ENCODE measurements around the gene CFAP299.
"Not testable (repeated sequence)": the region's sequence is repeated elsewhere in the genome, so short reads cannot be mapped to it uniquely, and the experiment has no call there.

Gene CFAP299

DNA sequence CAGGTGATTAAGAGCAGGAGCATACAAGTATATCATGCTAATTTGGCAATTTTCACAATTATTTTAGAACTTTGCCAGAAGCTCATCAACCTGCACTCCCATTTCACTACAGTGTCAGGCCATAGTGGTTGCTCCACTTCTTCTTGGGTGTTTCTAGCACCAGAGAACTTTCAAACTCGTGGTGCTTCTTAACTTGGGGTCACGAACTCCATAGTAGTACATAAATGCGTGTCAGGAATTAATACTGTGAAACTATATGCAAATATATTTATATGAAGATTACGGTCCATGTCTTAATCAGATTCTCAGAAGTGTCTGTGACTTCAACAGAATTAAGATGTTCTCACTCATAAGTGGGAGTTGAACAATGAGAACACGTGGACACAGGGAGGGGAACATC lies 440.6 kb downstream of the CFAP299 start:
- no peaks in the 10 kb centered on the region for H3K4me1 Mint-ChIP-seq
- no peak overlapping the region for H3K4me3 Mint-ChIP-seq
- H3K27ac Mint-ChIP-seq (ENCODE audit: low read depth), result no peak overlapping the region
- H3K9me3 Mint-ChIP-seq, result no peaks in the 10 kb centered on the region
- no peak for ATAC-seq (replicated peaks; ENCODE audit: extremely low read depth, poor library complexity, severe bottlenecking)
- H3K36me3 Mint-ChIP-seq (ENCODE audit: insufficient read depth), result no peaks in the 10 kb centered on the region
- peaks cover 12% of the 10 kb centered on the region for H3K27me3 Mint-ChIP-seq
- no peak for DNase-seq (ENCODE audit: low spot score in 2 of 2)

DNA sequence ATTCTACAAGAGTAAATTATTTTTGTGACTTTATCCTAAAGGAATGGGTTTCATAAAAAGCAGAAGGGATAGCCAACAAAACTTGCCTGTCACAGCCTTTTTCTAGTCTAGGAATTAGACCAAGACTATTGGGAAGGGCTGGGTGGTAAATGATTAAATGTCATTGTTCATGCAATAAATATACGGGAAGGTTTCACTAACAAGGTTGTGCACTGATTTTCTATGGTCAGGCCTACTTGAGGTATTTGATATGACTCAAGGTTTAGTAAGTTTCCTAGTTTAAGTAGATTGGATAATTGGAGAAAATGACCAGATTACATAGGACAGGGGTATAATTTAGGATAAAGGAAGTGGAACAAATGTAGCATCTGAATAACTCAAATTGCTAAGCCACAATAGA lies 445.9 kb downstream of the CFAP299 start:
- DNase-seq (ENCODE audit: low spot score in 2 of 2), result no peak
- Mint-ChIP-seq H3K4me1 (no peaks in the 10 kb centered on the region), H3K27ac (ENCODE audit: low read depth) (no peak overlapping the region), H3K27me3 (peaks cover 12% of the 10 kb centered on the region), H3K4me3 (no peak overlapping the region), H3K36me3 (ENCODE audit: insufficient read depth) (no peaks in the 10 kb centered on the region), H3K9me3 (no peaks in the 10 kb centered on the region)
- ATAC-seq (replicated peaks; ENCODE audit: extremely low read depth, poor library complexity, severe bottlenecking), result no peak

DNA sequence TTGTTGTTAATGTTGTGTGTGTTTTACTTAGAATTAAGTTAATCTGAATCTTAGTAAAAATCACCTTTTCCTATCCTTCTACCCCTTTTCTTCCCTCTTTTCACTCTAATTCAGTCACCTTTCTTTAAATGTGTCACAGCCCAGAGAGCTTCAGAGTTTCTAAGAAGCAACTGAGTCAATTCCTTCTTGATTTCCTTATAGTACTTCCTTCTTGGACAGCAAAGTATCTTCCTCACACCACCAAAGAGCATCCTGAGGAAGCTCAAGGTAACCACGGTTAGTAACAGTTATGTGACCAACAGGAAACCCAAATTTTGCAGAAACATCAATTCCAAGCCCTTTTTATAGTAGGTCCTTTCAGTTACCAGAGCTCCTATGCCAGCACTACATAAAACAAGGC lies 451.8 kb downstream of the CFAP299 start:
- Mint-ChIP-seq H3K4me3 (no peak overlapping the region), H3K27ac (ENCODE audit: low read depth) (no peak overlapping the region), H3K9me3 (no peaks in the 10 kb centered on the region), H3K36me3 (ENCODE audit: insufficient read depth) (no peaks in the 10 kb centered on the region), H3K27me3 (no peaks in the 10 kb centered on the region), H3K4me1 (no peaks in the 10 kb centered on the region)
- DNase-seq (ENCODE audit: low spot score in 2 of 2), result no peak
- no peak for ATAC-seq (replicated peaks; ENCODE audit: extremely low read depth, poor library complexity, severe bottlenecking)

GRCh38 chr4:80788798-80789197 lies 453.3 kb downstream of the CFAP299 start:
- no peaks in the 10 kb centered on the region for H3K36me3 Mint-ChIP-seq (ENCODE audit: insufficient read depth)
- no peaks in the 10 kb centered on the region for H3K4me1 Mint-ChIP-seq
- no peaks in the 10 kb centered on the region for H3K9me3 Mint-ChIP-seq
- ATAC-seq (replicated peaks; ENCODE audit: extremely low read depth, poor library complexity, severe bottlenecking), result no peak
- H3K4me3 Mint-ChIP-seq, result no peak overlapping the region
- no peak for DNase-seq (ENCODE audit: low spot score in 2 of 2)
- no peaks in the 10 kb centered on the region for H3K27me3 Mint-ChIP-seq
- H3K27ac Mint-ChIP-seq (ENCODE audit: low read depth), result no peak overlapping the region

- no peak overlapping the region for H3K4me3 Mint-ChIP-seq
- no peak for DNase-seq (ENCODE audit: low spot score in 2 of 2)
- H3K4me1 Mint-ChIP-seq, result no peaks in the 10 kb centered on the region
- no peaks in the 10 kb centered on the region for H3K9me3 Mint-ChIP-seq
- no peaks in the 10 kb centered on the region for H3K36me3 Mint-ChIP-seq (ENCODE audit: insufficient read depth)
- ATAC-seq (replicated peaks; ENCODE audit: extremely low read depth, poor library complexity, severe bottlenecking), result no peak
- no peak overlapping the region for H3K27ac Mint-ChIP-seq (ENCODE audit: low read depth)
- no peaks in the 10 kb centered on the region for H3K27me3 Mint-ChIP-seq
These were observed 454.6 kb downstream of the CFAP299 start for GRCh38 chr4:80790152-80790551.

GRCh38 chr4:80793660-80794059 lies 458.1 kb downstream of the CFAP299 start:
- not testable (repeated sequence) for H3K36me3 Mint-ChIP-seq (ENCODE audit: insufficient read depth); H3K4me1 Mint-ChIP-seq; H3K27me3 Mint-ChIP-seq; H3K9me3 Mint-ChIP-seq; ATAC-seq (replicated peaks; ENCODE audit: extremely low read depth, poor library complexity, severe bottlenecking); DNase-seq (ENCODE audit: low spot score in 2 of 2); H3K4me3 Mint-ChIP-seq; H3K27ac Mint-ChIP-seq (ENCODE audit: low read depth)

- H3K9me3 Mint-ChIP-seq, result no peaks in the 10 kb centered on the region
- H3K4me1 Mint-ChIP-seq, result no peaks in the 10 kb centered on the region
- no peak overlapping the region for H3K4me3 Mint-ChIP-seq
- H3K27me3 Mint-ChIP-seq, result no peaks in the 10 kb centered on the region
- H3K27ac Mint-ChIP-seq (ENCODE audit: low read depth), result no peak overlapping the region
- no peak for DNase-seq (ENCODE audit: low spot score in 2 of 2)
- no peak for ATAC-seq (replicated peaks; ENCODE audit: extremely low read depth, poor library complexity, severe bottlenecking)
- H3K36me3 Mint-ChIP-seq (ENCODE audit: insufficient read depth), result peaks cover 3% of the 10 kb centered on the region
These were observed 462.6 kb downstream of the CFAP299 start for GRCh38 chr4:80798082-80798481.

DNA sequence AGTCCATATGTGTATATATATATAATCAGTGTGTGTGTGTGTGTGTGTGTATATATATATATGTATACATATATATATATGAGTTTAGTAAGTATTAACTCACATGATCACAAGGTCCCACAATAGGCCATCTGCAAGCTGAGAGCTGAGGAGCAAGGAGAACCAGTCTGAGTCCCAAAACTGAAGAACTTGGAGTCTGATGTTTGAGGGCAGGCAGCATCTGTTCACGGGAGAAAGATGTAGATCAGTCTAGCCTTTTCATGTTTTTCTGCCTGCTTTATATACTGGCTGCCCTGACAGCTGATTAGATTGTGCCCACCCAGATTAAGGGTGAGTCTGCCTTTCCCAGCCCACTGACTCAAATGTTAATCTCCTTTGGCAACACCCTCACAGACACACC lies 465.2 kb downstream of the CFAP299 start:
- ATAC-seq (replicated peaks; ENCODE audit: extremely low read depth, poor library complexity, severe bottlenecking); H3K36me3 Mint-ChIP-seq (ENCODE audit: insufficient read depth); H3K27me3 Mint-ChIP-seq; H3K4me1 Mint-ChIP-seq; DNase-seq (ENCODE audit: low spot score in 2 of 2); H3K4me3 Mint-ChIP-seq; H3K27ac Mint-ChIP-seq (ENCODE audit: low read depth); H3K9me3 Mint-ChIP-seq: not testable (repeated sequence)

DNA sequence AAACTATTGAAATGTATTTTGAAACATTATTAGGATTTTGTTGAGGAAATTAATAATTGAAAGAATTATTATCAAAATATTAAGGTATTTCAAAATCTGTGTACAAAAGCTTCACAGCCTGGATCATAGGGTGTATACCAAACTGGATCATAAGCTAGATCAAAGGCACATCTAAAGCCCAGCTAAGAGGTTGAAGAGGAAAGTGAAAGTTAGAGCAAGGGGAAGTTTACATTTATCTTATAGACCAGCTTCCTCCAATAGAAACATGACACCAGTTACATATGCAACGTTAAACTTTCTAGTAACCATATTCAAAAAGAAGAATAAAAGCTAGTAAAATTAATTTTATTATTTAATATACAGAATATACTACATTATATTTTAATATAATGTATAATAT lies 467.8 kb downstream of the CFAP299 start:
- Mint-ChIP-seq H3K9me3 (no peaks in the 10 kb centered on the region), H3K4me3 (no peak overlapping the region), H3K36me3 (ENCODE audit: insufficient read depth) (no peaks in the 10 kb centered on the region), H3K27me3 (no peaks in the 10 kb centered on the region), H3K4me1 (no peaks in the 10 kb centered on the region), H3K27ac (ENCODE audit: low read depth) (no peak overlapping the region)
- DNase-seq (ENCODE audit: low spot score in 2 of 2) (no peak), ATAC-seq (replicated peaks; ENCODE audit: extremely low read depth, poor library complexity, severe bottlenecking) (no peak)

GRCh38 chr4:80806472-80806871 lies 470.9 kb downstream of the CFAP299 start:
- Mint-ChIP-seq H3K9me3 (no peaks in the 10 kb centered on the region), H3K4me3 (no peak overlapping the region), H3K36me3 (ENCODE audit: insufficient read depth) (no peaks in the 10 kb centered on the region), H3K27me3 (peaks cover 4% of the 10 kb centered on the region), H3K4me1 (no peaks in the 10 kb centered on the region), H3K27ac (ENCODE audit: low read depth) (no peak overlapping the region)
- DNase-seq (ENCODE audit: low spot score in 2 of 2) (no peak), ATAC-seq (replicated peaks; ENCODE audit: extremely low read depth, poor library complexity, severe bottlenecking) (no peak)

DNA sequence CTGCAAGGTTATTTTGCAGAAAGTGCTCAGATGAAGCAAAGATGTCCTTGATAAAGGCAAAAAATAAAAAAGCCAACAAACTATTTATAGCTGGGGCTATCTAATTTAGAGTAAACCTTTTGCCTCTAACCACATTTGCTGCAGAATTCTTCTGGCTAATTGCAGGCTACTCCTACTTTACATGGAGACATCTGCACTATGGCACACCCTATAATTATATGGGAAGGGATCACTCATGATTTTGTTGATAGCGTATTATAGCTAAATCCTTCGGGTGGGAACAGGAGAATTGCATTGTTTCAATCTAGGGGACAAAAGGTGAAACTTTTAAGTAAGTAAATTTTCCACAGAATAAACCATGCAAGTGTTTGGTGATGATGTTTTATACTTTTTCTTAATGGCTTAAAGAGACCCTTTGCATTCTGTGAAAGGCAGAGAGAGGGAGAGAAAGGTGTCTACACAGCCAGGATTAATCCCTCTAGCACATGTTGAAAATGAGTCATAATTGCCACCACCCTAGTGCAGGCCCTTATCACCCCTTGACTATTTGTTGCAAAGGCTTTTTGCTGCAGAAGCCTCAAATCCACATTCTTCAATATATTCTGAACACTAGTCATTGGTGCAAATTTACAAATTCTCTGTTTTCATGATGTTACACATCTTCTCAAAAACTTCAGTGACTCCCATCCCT lies 473.7 kb downstream of the CFAP299 start:
- no peaks in the 10 kb centered on the region for H3K36me3 Mint-ChIP-seq (ENCODE audit: insufficient read depth)
- H3K4me3 Mint-ChIP-seq, result no peak overlapping the region
- H3K27ac Mint-ChIP-seq (ENCODE audit: low read depth), result no peak overlapping the region
- ATAC-seq (replicated peaks; ENCODE audit: extremely low read depth, poor library complexity, severe bottlenecking) (no peak), DNase-seq (ENCODE audit: low spot score in 2 of 2) (no peak)
- peaks cover 11% of the 10 kb centered on the region for H3K27me3 Mint-ChIP-seq
- H3K9me3 Mint-ChIP-seq, result no peaks in the 10 kb centered on the region
- no peaks in the 10 kb centered on the region for H3K4me1 Mint-ChIP-seq

GRCh38 chr4:80811406-80811805 lies 475.9 kb downstream of the CFAP299 start:
- no peaks in the 10 kb centered on the region for H3K36me3 Mint-ChIP-seq (ENCODE audit: insufficient read depth)
- H3K4me1 Mint-ChIP-seq, result no peaks in the 10 kb centered on the region
- DNase-seq (ENCODE audit: low spot score in 2 of 2) (no peak), ATAC-seq (replicated peaks; ENCODE audit: extremely low read depth, poor library complexity, severe bottlenecking) (no peak)
- H3K27ac Mint-ChIP-seq (ENCODE audit: low read depth), result no peak overlapping the region
- peaks cover 11% of the 10 kb centered on the region for H3K27me3 Mint-ChIP-seq
- H3K9me3 Mint-ChIP-seq, result no peaks in the 10 kb centered on the region
- H3K4me3 Mint-ChIP-seq, result no peak overlapping the region

DNA sequence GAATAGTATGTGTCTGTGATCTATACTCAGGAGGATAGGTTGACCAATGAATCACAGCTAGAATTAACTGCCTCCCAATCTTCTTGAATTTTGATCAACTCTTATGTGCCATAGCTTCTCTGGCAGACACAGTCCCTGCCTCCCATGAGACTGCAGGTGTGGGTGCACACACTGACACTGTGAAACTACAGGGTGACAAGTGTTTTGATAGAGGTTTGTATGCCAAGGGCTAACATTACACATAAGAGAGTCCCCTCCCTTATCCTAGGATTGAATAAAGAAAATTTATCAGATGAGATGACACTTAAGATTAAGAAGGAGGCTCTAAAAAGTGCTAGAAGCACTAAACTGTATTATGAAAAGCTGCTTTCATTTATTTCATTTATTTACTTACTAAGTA lies 476.6 kb downstream of the CFAP299 start:
- Mint-ChIP-seq H3K9me3 (no peaks in the 10 kb centered on the region), H3K36me3 (ENCODE audit: insufficient read depth) (no peaks in the 10 kb centered on the region), H3K4me1 (no peaks in the 10 kb centered on the region), H3K27ac (ENCODE audit: low read depth) (no peak overlapping the region), H3K4me3 (no peak overlapping the region), H3K27me3 (peaks cover 11% of the 10 kb centered on the region)
- ATAC-seq (replicated peaks; ENCODE audit: extremely low read depth, poor library complexity, severe bottlenecking) (no peak), DNase-seq (ENCODE audit: low spot score in 2 of 2) (no peak)

DNA sequence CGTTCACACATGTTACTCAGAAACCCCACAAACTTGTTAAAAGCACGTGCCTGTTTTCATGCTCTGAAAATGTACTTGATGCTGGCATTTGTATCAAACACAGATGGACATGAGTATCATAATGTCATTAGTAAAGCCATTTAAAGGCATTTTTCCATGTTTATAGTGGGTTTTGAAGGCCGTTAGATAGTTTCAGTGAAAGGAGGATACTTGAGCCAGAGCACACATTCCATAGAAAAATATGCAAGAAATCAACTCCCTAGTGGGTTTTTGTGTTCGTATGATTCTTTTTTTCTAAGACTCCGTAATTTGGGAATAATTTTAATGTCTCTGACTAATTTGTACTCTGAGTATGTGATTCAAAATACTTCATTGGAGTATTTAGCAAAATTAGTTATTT lies 478.7 kb downstream of the CFAP299 start:
- Mint-ChIP-seq H3K36me3 (ENCODE audit: insufficient read depth) (peaks cover under 1% of the 10 kb centered on the region), H3K9me3 (no peaks in the 10 kb centered on the region), H3K4me1 (no peaks in the 10 kb centered on the region), H3K27me3 (peaks cover 11% of the 10 kb centered on the region), H3K4me3 (no peak overlapping the region), H3K27ac (ENCODE audit: low read depth) (no peak overlapping the region)
- no peak for ATAC-seq (replicated peaks; ENCODE audit: extremely low read depth, poor library complexity, severe bottlenecking)
- DNase-seq (ENCODE audit: low spot score in 2 of 2), result no peak

Measured in central memory CD8-positive, alpha-beta T cell (primary cell).